Esophagus mucosa (tissue), 1 donor: Measurements from ENCODE around the gene TREX2. TPM values are rescaled to one million over a fixed set of nuclear protein-coding genes. Genes with fewer than 3 reads are reported as not detected.

Experiments
- ATAC-seq: fragments of 200-7000 bp; cut with Tn5 transposase; one replicate; pipeline ENCODE4 v1.9.1; 2020
- total RNA-seq: library from RNA; stranded (reverse); gene quantifications from one replicate; pipeline ENCODE4 v1.2.4, GENCODE V29; 2023
- donor health status: DM: yes; HTN: yes; CAD: no.

The TREX2 gene
- total RNA-seq, 1 donor from 2014 or later, result 2.0 TPM

GRCh38 chrX:153433781-153434285 is 12.0 kb downstream of the TREX2 start:
- ATAC-seq, result no peak

- ATAC-seq, result no peak
Measured at GRCh38 chrX:153433161-153433680, 12.6 kb downstream of the TREX2 start.

DNA sequence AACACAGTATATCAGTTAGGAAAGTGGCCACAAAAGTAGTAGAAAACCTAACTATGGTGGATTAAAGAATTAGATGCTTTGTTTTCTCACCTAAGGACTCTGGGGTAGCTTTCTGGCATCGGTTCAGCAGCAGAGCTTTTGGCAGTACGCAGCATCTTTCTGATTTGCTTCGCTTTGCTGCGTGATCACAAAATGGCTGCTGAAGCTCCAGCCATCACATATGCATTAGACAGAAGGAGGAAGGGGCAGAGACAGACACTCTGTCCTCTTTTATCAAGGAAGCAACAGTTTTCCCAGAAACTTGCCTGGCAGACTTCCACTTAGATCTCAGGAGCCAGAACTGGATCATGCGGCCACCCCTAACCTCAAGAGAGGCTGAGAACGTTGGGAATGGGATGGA is 15.1 kb downstream of the TREX2 start:
- no peak for ATAC-seq

DNA sequence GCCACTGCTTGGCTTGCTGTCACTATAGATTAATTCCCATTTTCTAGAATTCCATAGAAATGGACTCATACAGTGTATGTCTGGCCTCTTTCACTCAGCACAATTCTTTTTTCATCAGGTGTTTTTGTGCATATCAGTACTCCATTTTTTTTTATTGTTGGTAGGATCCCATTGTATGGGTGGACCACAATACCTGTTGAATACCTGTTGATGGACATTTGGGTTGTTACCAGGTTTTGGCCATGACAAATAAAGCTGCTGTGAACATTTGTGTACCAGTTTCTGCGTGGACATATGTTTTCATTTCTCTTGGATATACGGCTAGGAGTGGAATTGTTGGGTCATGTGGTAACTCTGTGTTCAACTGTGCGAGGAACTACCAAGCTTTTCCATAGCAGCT is 19.7 kb downstream of the TREX2 start:
- ATAC-seq, result no peak

DNA sequence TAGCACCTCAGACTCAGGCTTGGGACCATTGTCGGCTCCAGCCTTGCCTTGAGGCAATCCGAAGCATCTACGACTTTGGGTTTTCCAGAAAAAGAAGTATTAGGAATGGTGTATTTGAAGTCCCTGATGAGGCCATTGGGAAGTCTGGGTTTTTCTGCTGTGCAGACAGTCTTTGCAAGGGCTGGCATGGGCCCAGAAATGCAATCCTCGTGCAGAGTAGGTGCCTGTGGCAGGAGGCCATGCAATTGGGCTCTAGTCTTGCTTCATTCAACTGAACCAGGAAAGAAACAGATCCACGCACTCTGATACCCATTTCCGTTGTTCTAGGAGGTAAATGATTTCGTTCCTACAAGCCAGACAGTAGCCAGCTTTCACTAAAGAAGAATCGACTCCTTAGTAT is 22.2 kb downstream of the TREX2 start:
- ATAC-seq, result no peak

DNA sequence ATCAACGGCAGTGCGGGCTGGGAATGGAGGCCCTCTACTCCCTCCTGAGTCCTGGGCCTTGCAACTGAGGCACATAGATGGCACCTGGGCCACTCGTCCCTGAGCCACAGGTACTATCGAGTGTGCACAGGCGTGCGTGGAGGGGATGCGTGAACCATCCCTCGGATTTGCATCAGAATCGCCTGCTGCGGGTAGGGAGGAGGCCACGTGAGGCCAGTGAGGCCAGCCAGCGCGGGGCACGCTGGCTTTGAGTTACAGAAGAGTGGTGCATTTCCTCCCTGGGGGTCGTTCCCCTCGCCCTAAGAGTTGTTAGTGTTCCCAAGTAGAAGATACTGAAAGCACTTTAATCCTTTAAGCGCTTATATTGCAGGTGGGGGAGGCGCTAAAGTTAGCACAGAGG is 24.0 kb downstream of the TREX2 start:
- no peak for ATAC-seq

DNA sequence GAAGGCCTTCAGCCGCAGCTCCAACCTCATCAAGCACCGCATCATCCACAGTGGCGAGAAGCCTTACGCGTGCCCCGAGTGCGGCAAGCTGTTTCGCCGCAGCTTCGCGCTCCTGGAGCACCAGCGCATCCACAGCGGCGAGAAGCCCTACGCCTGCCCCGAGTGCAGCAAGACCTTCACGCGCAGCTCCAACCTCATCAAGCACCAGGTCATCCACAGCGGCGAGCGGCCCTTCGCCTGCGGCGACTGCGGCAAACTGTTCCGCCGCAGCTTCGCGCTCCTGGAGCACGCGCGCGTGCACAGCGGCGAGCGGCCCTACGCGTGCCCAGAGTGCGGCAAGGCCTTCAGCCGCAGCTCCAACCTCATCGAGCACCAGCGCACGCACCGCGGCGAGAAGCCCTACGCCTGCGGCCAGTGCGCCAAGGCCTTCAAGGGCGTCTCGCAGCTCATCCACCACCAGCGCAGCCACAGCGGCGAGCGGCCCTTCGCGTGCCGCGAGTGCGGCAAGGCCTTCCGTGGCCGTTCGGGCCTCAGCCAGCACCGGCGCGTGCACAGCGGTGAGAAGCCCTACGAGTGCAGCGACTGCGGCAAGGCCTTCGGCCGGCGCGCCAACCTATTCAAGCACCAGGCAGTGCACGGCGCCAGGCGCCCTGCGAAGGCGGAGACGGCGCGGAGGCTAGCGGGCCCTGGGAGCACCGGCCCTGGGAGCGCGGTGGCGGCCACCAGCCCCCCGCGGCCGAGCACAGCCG is 24.8 kb downstream of the TREX2 start:
- no peak for ATAC-seq

DNA sequence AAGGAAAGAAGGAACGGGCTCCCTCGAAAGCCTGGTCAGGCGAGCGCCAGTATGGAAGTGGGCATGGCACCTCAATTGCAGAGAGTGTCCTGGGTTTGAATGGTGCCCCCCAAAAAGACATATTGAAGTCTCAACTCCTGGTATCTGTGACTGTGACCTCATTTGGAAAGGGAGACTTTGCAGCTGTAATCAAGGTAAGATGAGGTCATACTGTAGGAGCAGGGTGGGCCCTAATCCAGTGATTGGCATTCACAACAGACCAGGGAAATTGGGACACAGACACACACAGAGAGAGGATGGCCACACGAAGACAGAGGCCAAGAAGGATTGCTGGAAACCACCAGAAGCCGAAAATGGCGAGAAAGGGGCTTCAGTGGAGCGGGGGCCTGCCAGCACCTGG is 28.2 kb downstream of the TREX2 start:
- ATAC-seq, result no peak

DNA sequence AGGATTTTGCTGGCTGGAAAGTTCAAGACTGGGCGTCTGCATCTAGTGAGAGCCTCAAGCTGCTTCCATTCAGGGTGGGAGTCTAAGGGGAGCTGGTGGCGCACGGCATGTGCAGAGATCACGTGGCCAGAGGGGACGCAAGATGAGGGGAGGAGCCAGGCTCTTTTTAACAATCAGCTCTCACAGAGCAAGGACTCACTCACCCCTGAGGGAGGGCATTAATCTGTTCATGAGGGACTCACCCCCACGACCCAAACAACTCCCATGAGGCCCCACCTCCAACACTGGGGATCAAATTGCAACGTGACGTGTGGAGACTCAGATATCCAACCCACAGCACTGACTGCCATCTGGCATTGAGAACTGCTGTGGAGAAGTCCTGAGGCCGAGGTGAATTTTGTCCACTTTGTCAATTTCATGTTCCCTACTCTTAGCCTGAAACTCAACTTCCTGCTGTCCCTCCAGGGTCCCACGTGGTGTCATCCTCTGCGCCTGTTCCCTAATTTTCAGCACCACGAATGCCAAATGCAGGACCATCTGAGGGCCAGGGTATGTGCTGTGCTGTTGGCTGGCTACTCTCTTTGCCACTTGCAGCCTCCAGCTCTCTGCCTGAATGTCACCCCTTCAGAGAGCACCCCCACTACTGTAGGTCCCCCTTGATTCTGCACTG is 28.9 kb downstream of the TREX2 start:
- no peak for ATAC-seq

DNA sequence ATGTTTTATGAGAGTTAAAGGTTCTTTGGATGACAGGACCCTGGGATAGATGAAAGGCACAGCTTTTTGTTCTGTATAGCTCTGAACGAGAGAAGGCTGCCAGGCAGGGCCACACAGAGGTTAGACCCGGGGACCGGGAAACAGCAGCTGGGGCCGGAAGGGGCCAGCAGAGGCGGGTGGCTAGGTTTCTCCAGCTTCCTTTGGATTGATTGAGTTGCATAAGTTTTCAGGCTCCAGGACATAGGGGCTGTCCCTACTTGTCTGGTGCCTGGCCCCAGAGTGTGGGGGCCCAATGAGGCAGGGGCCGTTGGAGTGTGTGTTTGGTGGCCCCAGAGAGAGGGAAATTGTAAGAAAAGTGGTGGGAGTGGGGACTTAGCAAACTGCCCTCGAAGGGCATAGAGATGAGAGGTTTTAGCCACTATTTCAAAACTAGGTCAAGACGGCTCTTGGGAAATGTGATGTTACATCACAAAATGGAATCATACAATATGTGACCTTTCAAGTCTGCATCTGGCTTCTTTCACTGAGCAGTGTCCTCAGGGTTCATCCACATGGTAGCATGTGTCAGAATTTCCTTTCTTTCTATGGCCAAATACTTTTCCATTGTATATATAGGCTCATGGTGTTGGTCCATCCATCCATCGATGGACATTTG is 30.9 kb downstream of the TREX2 start:
- ATAC-seq, result no peak

DNA sequence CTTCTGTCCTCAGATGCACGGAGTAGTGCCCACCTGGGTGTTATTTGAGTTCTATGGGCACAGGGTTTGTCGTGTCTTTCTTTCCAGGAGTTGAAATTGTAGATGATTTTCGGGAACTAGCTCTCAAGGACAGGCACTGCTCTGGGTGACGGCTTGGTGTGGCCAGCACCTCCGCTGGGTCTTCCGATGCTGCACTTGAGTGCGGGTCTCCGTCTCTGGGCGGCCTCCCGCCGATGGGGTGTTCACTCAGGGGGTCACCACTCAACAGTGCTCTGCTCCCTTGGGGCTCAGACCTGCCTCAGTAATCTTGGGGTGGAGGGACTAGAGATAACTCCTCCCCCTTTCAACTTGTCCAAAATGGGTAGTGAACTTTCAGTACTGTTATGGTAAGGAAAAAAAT is 32.1 kb downstream of the TREX2 start:
- no peak for ATAC-seq

DNA sequence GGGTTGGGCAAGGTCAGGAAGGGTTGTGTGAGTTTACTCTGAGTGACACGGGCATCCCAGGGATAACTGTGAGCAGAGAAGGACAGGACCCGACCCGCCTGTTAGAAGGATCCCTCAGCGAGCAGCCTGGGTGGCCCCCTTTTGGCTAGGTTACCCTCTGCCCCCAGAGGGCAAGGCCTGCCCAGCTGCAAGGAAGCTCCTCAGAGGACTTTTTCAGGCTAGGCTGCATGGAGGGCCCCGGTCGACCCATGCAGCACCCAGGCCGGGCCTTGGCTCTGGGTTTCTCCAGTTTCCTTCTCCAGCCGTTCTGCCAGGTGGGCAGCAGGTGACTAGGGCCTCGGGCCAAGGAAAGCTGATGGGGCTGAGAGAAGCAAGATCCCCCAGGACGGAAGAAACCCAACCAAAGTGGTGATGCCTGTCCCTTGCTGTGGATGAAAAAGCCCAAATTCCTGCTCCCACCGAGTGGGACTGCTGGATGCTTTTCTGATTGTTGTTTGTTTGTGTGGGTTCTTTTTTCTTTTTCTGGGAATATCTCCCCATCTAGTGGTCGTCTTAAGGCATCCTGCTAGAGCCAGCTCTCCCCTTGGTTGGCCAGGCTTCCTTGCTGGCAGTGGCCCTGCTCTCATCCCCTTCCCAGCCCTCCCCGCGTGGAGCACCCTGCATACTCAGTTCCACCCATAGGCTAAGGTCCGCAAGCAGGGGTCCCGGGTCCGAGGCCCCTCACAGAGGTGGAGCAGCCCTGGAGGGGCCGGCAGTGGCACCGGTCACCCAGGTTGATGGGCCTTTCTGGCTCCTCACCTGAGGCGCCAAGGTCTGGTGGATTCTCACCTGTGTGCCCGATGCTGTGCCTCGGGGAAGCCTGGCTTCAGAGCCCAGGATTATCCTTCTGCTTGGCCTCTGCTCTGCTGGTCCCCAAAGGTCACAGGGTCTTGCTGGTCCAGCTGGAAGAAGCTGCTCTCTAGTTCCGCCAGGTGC is 32.8 kb downstream of the TREX2 start:
- ATAC-seq, result no peak

- ATAC-seq, result peak; percentile 76
Measured at GRCh38 chrX:153411988-153412574, 33.8 kb downstream of the TREX2 start.

DNA sequence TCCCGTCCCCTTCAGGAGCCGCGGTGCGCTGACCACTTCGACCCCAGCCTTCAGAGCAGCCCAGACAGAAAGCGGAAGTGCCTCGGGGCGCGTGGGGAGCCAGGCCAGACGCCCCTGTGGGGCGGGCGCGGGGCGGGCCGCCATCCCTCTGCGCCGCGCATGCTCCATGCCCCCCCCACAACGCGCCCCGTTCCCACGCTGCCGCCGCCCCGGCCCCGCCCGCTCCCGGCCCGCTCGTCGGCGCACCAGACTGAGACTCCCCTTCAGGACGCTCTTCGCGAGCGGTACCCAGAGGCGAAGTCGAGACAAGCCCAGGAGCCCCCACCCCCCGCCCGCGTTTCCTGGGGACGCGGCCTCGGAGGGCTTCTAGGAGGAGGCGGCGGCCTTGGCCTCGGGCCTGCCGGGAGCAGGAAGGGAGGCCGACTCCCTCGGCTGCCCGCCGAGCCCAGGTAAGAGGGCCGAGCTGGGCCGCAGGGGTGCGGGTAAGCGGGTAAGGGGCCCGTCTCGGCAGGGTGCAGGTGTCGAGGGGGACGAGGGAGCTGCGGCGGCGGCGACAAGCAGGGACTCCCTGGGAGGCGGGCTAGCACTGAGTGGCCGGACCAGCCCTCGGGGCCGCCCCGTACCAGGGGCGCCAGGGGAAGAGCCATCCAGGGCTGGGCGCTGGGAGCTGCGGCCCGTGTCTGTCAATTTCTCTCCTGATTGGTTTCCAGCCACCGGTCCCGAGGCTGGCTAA is 34.4 kb downstream of the TREX2 start, which contains the start of gene ZFP92:
TSS of gene ZFP92 (plus strand) at position 218 of the 733 bp plus-strand sequence. CDS start 6,851 bp downstream, outside the sequence.
- ATAC-seq, result peak; percentile 42

GRCh38 chrX:153410888-153411254 is 35.0 kb downstream of the TREX2 start:
- no peak for ATAC-seq

DNA sequence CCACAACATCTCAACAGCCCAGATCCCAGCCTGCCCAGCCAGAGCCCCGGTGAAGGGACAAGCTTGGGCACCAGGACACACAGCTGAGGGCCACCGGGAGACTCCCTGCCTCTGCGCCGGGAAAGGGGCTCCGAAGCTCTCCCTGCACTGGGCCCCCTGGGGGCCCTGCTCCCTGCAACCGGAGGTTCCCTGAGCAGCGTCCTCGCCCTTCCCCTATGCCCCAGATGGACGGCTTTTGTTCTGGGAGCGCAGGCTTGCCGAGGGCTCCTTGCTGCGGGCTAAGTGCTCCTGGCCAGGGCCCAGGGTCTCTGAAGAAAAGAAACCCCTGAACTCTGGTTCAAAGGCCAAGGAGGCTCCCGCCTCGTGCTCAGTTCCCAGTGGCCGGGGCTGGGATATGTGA is 35.5 kb downstream of the TREX2 start:
- no peak for ATAC-seq

- ATAC-seq, result no peak
Measured at GRCh38 chrX:153409414-153410101, 36.3 kb downstream of the TREX2 start.

GRCh38 chrX:153408871-153409351 is 36.9 kb downstream of the TREX2 start:
- ATAC-seq, result no peak

DNA sequence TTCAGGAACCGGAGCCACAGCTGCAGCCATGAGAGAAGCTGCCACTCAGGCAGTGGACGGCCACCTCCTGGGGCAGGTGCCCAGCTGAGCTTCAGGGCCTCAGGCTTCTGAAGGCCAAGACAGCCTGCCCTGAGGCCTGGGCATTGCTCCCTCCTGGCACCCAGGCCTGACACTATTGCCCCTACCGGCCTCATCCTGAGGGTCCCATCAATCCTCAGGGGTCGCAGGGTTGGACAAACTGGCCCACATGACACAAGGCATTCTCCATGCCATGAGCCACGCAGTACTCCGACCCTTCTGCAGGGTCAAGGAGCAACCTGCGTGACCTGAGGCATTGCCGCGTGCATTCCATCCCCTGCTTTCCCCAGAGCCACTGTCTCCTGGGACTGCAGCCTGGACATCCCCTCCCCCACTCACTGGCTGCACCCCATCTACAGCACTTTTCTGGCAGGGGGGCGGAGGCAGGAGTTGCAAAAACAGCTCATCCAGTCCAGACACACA is 37.6 kb downstream of the TREX2 start:
- ATAC-seq, result no peak

DNA sequence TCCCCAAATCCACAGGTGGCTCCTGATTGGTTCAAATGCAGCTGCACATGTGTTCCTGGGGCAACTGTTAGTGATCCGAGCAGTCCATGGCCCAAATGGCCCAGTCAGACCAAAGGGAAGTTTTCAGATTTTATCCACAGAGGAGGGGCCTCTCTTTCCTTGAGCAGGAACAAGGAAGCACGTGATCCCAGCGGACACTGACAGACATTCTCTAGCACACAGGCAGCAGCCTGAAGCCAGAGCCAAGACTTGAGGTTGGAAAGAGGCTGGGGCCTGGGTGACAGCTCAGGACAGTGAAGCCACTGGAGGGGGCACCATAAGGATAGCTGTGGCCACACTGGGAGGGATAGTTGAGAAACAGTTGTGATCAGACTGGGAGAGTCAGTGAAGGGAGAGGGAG is 38.1 kb downstream of the TREX2 start:
- no peak for ATAC-seq
